T1000 (cell line): ENCODE data around the gene FIGNL2.
"Not testable (repeated sequence)": the region's sequence is repeated elsewhere in the genome, so short reads cannot be mapped to it uniquely, and the experiment has no call there.

Experiments
- DNase-seq: peaks from one replicate; lab custom pipeline; 2025; ENCODE audit warnings: mixed read lengths; lab: John Stamatoyannopoulos, UW

Gene FIGNL2

GRCh38 chr12:51836041-51836826 is 12.3 kb downstream of the FIGNL2 start:
- no peak for DNase-seq

GRCh38 chr12:51834411-51834810 is 14.1 kb downstream of the FIGNL2 start:
- DNase-seq: no peak

GRCh38 chr12:51833448-51834227 is 14.9 kb downstream of the FIGNL2 start:
- DNase-seq: no peak

- DNase-seq: no peak
Measured at GRCh38 chr12:51832354-51833107, 16.0 kb downstream of the FIGNL2 start.

- not testable (repeated sequence) for DNase-seq
Measured at GRCh38 chr12:51831817-51832216, 16.7 kb downstream of the FIGNL2 start.

GRCh38 chr12:51829641-51830040 is 18.9 kb downstream of the FIGNL2 start:
- DNase-seq: no peak

GRCh38 chr12:51829011-51829481 is 19.5 kb downstream of the FIGNL2 start:
- DNase-seq: no peak

GRCh38 chr12:51827925-51828818 is 20.3 kb downstream of the FIGNL2 start:
- no peak for DNase-seq

- no peak for DNase-seq
Measured at GRCh38 chr12:51826881-51827280, 21.6 kb downstream of the FIGNL2 start.

- no peak for DNase-seq
Measured at GRCh38 chr12:51825216-51825615, 23.3 kb downstream of the FIGNL2 start.

- DNase-seq: no peak
Measured at GRCh38 chr12:51823875-51824565, 24.5 kb downstream of the FIGNL2 start.

GRCh38 chr12:51822956-51823355 is 25.6 kb downstream of the FIGNL2 start:
- no peak for DNase-seq

- no peak for DNase-seq
Measured at GRCh38 chr12:51822261-51822616, 26.3 kb downstream of the FIGNL2 start.

- no peak for DNase-seq
Measured at GRCh38 chr12:51821440-51822260, 26.9 kb downstream of the FIGNL2 start.

GRCh38 chr12:51820526-51821439 is 27.7 kb downstream of the FIGNL2 start:
- no peak for DNase-seq

- DNase-seq: no peak
Measured at GRCh38 chr12:51819736-51820525, 28.6 kb downstream of the FIGNL2 start.

- DNase-seq: no peak
Measured at GRCh38 chr12:51818566-51819300, 29.8 kb downstream of the FIGNL2 start.
